ENCODE data around the gene NUMB. TPM values are rescaled to one million over a fixed set of nuclear protein-coding genes. Genes with fewer than 3 reads are reported as not detected.
A peak's percentile ranks its signal among the peaks of the same experiment; 100 is the strongest.

The NUMB gene
- total RNA-seq, 1 donor from 2014 or later = 72.7 TPM

DNA sequence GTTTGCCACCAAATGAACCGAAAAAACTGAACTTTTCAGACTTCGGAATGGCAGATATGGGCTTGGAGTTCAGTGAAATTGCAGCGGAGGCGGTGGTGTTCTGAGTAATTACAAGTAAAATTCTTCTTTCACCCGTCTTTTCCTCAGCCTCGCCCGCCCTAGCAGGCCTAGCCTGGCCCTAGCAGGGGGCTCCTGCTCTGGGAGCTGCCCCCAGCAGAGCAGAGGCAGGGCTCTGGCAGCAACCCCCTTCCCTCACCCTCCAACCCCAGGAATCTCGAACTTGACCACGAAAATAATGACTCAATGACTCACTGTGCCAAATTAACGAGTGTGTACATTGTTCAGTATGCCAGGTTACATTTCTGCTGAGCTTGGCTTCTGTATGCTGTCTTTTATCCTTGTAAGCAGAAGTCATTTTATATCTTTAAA is 219.9 kb downstream of the NUMB start:
- no peak for TF ChIP-seq CTCF (IDR thresholded peaks at IDR 0.05)
- Mint-ChIP-seq H3K4me1 (ENCODE audit: unreplicated experiment) (peaks cover 80% of the 10 kb centered on the region), H3K9me3 (ENCODE audit: unreplicated experiment) (no peaks in the 10 kb centered on the region), H3K4me3 (ENCODE audit: unreplicated experiment) (peak overlapping the region; percentile 73), H3K36me3 (ENCODE audit: unreplicated experiment) (no peaks in the 10 kb centered on the region), H3K27me3 (ENCODE audit: unreplicated experiment) (peaks cover 6% of the 10 kb centered on the region), H3K27ac (ENCODE audit: unreplicated experiment) (peak overlapping the region; percentile 82)
- DNase-seq (ENCODE audit: extremely low spot score, unreplicated experiment) = peak; percentile 88

DNA sequence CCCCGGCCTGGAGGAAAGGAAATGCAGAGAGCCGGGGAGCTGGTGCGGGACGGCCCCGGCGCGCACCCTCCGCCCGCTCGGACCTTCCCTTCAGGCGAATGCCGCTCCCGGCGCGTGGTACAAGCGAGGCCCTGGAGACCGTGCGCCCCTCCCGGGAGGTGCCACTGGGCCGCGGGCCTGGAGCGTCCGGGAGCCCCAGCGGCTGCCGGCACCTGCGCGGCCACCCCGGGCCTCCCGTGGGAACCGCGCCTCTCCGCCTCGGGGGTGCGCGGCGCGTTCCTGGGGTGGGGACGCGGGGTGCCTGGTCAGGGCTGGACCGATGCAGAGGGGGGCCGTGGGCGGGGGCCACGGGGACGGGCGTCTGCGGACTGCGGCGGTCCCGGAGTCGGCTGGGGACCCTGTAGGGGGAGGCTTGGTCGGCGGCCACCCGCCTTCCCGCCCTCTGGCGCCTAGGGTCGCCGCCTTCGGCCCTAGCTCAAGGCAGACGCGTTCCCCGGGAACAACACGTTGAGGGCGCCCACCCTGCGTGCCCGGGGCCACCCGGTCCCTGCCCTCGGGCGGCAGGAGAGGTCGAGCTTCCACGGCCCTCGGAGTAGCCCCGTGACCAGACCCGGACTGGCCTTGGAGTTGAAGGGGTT is 220.4 kb downstream of the NUMB start:
- Mint-ChIP-seq H3K27ac (ENCODE audit: unreplicated experiment) (peak overlapping the region; percentile 82), H3K4me3 (ENCODE audit: unreplicated experiment) (peak overlapping the region; percentile 73), H3K4me1 (ENCODE audit: unreplicated experiment) (peaks cover 77% of the 10 kb centered on the region), H3K36me3 (ENCODE audit: unreplicated experiment) (no peaks in the 10 kb centered on the region), H3K27me3 (ENCODE audit: unreplicated experiment) (peaks cover 6% of the 10 kb centered on the region), H3K9me3 (ENCODE audit: unreplicated experiment) (no peaks in the 10 kb centered on the region)
- DNase-seq (ENCODE audit: extremely low spot score, unreplicated experiment) = peak; percentile 85
- no peak for TF ChIP-seq CTCF (IDR thresholded peaks at IDR 0.05)

DNA sequence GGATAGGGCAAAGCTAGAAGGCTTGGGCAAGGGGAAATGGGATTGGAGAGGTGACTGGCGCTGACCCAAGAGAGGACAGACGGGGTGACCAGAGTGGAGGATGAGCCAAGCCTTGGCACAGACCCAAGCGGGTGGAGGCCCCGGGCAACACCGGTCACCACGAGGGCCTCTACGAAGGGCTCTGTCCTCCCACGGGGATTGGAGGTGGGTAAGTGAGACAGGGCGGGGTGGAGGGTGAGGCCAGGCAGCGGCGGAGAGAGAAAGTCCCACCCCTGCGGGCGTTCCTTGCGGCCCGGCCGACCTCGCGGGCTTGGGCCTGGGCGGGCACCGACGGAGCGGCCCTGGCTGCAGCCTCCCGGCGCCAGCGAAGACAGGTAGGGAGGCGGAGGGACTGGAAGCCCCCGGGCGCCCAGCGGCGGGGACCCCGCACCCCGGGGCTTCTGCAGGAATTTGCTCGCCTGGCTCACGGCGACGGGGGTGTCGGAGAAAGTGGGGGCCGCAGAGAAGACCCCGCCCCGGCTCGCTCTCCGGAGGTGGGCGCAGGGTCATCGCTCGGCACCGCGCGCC is 221.0 kb downstream of the NUMB start, which contains the start of gene PAPLN:
TSS of gene PAPLN (plus strand) at position 288 of the 567 bp plus-strand sequence. CDS start 2,273 bp downstream, outside the sequence.
- peak; percentile 85 for DNase-seq (ENCODE audit: extremely low spot score, unreplicated experiment)
- peak within 1 kb of the TSS; percentile 73 for H3K4me3 Mint-ChIP-seq (ENCODE audit: unreplicated experiment)
- H3K4me1 Mint-ChIP-seq (ENCODE audit: unreplicated experiment) = peaks cover 78% of the 10 kb centered on the region
- no peak for TF ChIP-seq CTCF (IDR thresholded peaks at IDR 0.05)
- H3K9me3 Mint-ChIP-seq (ENCODE audit: unreplicated experiment) = no peaks in the 10 kb centered on the region
- peak within 1 kb of the TSS; percentile 82 for H3K27ac Mint-ChIP-seq (ENCODE audit: unreplicated experiment)
- no peaks in the 10 kb centered on the region for H3K36me3 Mint-ChIP-seq (ENCODE audit: unreplicated experiment)
- peaks cover 8% of the 10 kb centered on the region for H3K27me3 Mint-ChIP-seq (ENCODE audit: unreplicated experiment)

DNA sequence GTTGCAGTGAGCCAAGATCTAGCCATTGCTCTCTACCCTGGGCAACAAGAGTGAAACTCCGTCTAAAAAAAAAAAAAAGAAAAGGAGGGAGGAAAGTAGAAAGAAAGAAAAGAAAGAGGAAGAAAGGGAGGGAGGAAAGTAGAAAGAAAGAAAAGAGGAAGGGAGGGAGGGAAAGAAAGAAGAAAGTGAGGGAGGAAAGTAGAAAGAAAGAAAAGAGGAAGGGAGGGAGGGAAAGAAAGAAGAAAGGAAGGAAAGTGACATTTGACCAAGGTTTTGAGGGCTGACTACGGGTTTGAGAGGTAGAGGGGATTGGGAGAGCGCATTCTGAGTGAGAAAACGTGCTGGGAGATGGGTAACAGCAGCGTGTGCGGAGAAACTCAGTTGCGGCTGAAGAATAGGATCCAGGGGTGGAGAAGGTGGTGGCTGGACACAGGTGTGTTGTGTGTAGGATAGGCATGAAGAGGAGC is 221.6 kb downstream of the NUMB start:
- Mint-ChIP-seq H3K36me3 (ENCODE audit: unreplicated experiment) (no peaks in the 10 kb centered on the region), H3K9me3 (ENCODE audit: unreplicated experiment) (no peaks in the 10 kb centered on the region), H3K4me3 (ENCODE audit: unreplicated experiment) (peak overlapping the region; percentile 70), H3K27ac (ENCODE audit: unreplicated experiment) (peak overlapping the region; percentile 58), H3K27me3 (ENCODE audit: unreplicated experiment) (peaks cover 8% of the 10 kb centered on the region), H3K4me1 (ENCODE audit: unreplicated experiment) (peaks cover 79% of the 10 kb centered on the region)
- no peak for TF ChIP-seq CTCF (IDR thresholded peaks at IDR 0.05)
- DNase-seq (ENCODE audit: extremely low spot score, unreplicated experiment) = no peak

GRCh38 chr14:73236157-73236556 is 222.2 kb downstream of the NUMB start:
- H3K4me3 Mint-ChIP-seq (ENCODE audit: unreplicated experiment) = peak overlapping the region; percentile 30

More at GRCh38 chr14:73236157-73236556, 222.2 kb downstream of the NUMB start:
- Mint-ChIP-seq H3K36me3 (ENCODE audit: unreplicated experiment) (no peaks in the 10 kb centered on the region), H3K27me3 (ENCODE audit: unreplicated experiment) (peaks cover 8% of the 10 kb centered on the region), H3K9me3 (ENCODE audit: unreplicated experiment) (no peaks in the 10 kb centered on the region), H3K27ac (ENCODE audit: unreplicated experiment) (peak overlapping the region; percentile 5), H3K4me1 (ENCODE audit: unreplicated experiment) (peaks cover 75% of the 10 kb centered on the region)
- no peak for TF ChIP-seq CTCF (IDR thresholded peaks at IDR 0.05)
- DNase-seq (ENCODE audit: extremely low spot score, unreplicated experiment) = no peak

All from osteocyte (in vitro differentiated cells).